ENCODE measurements around the gene CAMK1G. TPM values are rescaled to one million over a fixed set of nuclear protein-coding genes. Genes with fewer than 3 reads are reported as not detected.

Gene CAMK1G
- total RNA-seq, 1 experiment from 2014 or later: not detected

DNA sequence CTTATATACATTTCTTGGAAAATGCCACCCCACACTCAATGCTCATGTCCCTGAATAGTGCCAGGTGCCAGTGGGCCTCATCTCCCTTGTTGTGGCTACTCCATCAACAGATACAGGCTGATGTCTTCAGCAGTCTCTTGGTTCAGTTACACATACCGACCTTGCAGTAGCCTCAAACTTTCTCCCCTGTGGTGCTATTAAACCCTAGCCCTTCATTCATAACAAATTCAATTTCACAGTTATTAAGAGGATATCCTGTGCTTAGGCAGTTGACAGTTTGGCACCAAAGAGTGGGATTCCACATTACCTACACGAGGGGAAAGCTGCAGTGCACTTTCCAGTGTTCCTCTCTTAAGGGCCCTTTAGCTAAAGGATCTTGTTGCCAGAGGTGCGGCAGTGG lies 35.9 kb upstream of the CAMK1G start:
- Histone ChIP-seq H3K4me2 (no peak overlapping the region), H3K9me3 (ENCODE audit: insufficient read depth, low read depth) (no peaks in the 10 kb centered on the region), H3K36me3 (ENCODE audit: low read depth) (no peaks in the 10 kb centered on the region), H3K27ac (no peak overlapping the region), H3K9me2 (ENCODE audit: insufficient read depth) (no peaks in the 10 kb centered on the region), H3K27me3 (ENCODE audit: insufficient read depth, low read depth) (no peaks in the 10 kb centered on the region), H3K79me2 (ENCODE audit: low read depth) (no peaks in the 10 kb centered on the region), H4K20me1 (ENCODE audit: insufficient read depth) (no peaks in the 10 kb centered on the region), H3K4me1 (replicated peaks; ENCODE audit: insufficient read depth) (peaks cover 13% of the 10 kb centered on the region), H2AFZ (no peak overlapping the region), H3F3A (ENCODE audit: insufficient read depth, low read depth) (peaks cover 8% of the 10 kb centered on the region), H3K4me3 (no peak overlapping the region)
- TF ChIP-seq EZH2 (IDR thresholded peaks at IDR 0.05; ENCODE audit: low read depth): no peak
- TF ChIP-seq CTCF (conservative IDR thresholded peaks at IDR 0.05): no peak
- no peak for DNase-seq
- CTCF ChIA-PET: no interaction called here
- BruUV-seq (replicated peaks): no TSS peak
- POLR2A ChIA-PET (ENCODE audit: unreplicated experiment): no interaction called here
- intact Hi-C loops (cut with micrococcal nuclease; ENCODE audit: unreplicated experiment): no loop called here

GRCh38 chr1:209549443-209550205 lies 33.9 kb upstream of the CAMK1G start:
- H3F3A ChIP-seq (ENCODE audit: insufficient read depth, low read depth): no peaks in the 10 kb centered on the region
- intact Hi-C loops (cut with micrococcal nuclease; ENCODE audit: unreplicated experiment): no loop called here
- CTCF ChIA-PET: no interaction called here

GRCh38 chr1:209550519-209550918 lies 33.0 kb upstream of the CAMK1G start:
- H3K36me3 ChIP-seq (ENCODE audit: low read depth): no peaks in the 10 kb centered on the region
- H3K27ac ChIP-seq: no peak overlapping the region
- H3K4me3 ChIP-seq: no peak overlapping the region
- intact Hi-C loops (cut with micrococcal nuclease; ENCODE audit: unreplicated experiment): no loop called here
- H3K4me2 ChIP-seq: no peak overlapping the region
- H3K9me3 ChIP-seq (ENCODE audit: insufficient read depth, low read depth): no peaks in the 10 kb centered on the region
- H3K4me1 ChIP-seq (replicated peaks; ENCODE audit: insufficient read depth): no peaks in the 10 kb centered on the region
- no peak for DNase-seq
- H2AFZ ChIP-seq: no peak overlapping the region
- H3K9me2 ChIP-seq (ENCODE audit: insufficient read depth): no peaks in the 10 kb centered on the region
- ChIA-PET POLR2A (ENCODE audit: unreplicated experiment) (no interaction called here), CTCF (no interaction called here)
- no TSS peak for BruUV-seq (replicated peaks)
- no peaks in the 10 kb centered on the region for H3K27me3 ChIP-seq (ENCODE audit: insufficient read depth, low read depth)
- no peaks in the 10 kb centered on the region for H4K20me1 ChIP-seq (ENCODE audit: insufficient read depth)
- TF ChIP-seq EZH2 (IDR thresholded peaks at IDR 0.05; ENCODE audit: low read depth) (no peak), CTCF (conservative IDR thresholded peaks at IDR 0.05) (no peak)
- H3F3A ChIP-seq (ENCODE audit: insufficient read depth, low read depth): no peaks in the 10 kb centered on the region
- no peaks in the 10 kb centered on the region for H3K79me2 ChIP-seq (ENCODE audit: low read depth)

More at GRCh38 chr1:209549443-209550205, 33.9 kb upstream of the CAMK1G start:
- no peaks in the 10 kb centered on the region for H3K36me3 ChIP-seq (ENCODE audit: low read depth)
- H2AFZ ChIP-seq: no peak overlapping the region; the same call in 1 of the 2 replicates
- POLR2A ChIA-PET (ENCODE audit: unreplicated experiment): no interaction called here
- TF ChIP-seq EZH2 (IDR thresholded peaks at IDR 0.05; ENCODE audit: low read depth) (no peak), CTCF (conservative IDR thresholded peaks at IDR 0.05) (no peak)
- H3K4me1 ChIP-seq (replicated peaks; ENCODE audit: insufficient read depth): no peaks in the 10 kb centered on the region
- DNase-seq: no peak
- no peaks in the 10 kb centered on the region for H3K9me2 ChIP-seq (ENCODE audit: insufficient read depth)
- H3K27me3 ChIP-seq (ENCODE audit: insufficient read depth, low read depth): no peaks in the 10 kb centered on the region
- H3K27ac ChIP-seq: no peak overlapping the region
- no TSS peak for BruUV-seq (replicated peaks)
- no peak overlapping the region for H3K4me3 ChIP-seq
- H3K9me3 ChIP-seq (ENCODE audit: insufficient read depth, low read depth): no peaks in the 10 kb centered on the region
- no peaks in the 10 kb centered on the region for H4K20me1 ChIP-seq (ENCODE audit: insufficient read depth)
- H3K79me2 ChIP-seq (ENCODE audit: low read depth): no peaks in the 10 kb centered on the region
- H3K4me2 ChIP-seq: no peak overlapping the region

All from PC-9 (cell line).